NOMO-1 treated with dmso at 0.1 percent for 144 hours (cell line): ENCODE data around the gene OGFR.

ENCODE experiments used
- DNase-seq: peaks from one replicate; lab custom pipeline; 2025; ENCODE audit not compliant: unreplicated experiment; lab: John Stamatoyannopoulos, UW

Gene OGFR

DNA sequence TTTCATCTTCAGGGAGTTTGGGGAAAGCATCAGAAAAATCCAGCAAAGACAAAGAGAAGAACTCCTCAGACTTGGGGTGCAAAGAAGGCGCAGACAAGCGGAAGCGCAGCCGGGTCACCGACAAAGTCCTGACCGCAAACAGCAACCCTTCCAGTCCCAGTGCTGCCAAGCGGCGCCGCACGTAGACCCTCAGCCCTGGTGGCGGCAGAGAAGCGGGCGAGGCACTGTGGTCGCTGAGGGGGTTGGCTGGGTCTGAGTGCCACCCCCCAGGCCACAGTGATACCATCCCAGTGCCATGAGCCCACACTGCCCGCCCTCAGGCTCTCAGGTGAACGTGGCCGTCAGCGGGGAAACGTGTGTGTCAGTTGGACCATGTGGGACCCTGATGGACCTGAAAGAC lies 5.2 kb upstream of the OGFR start:
- no peak for DNase-seq

DNA sequence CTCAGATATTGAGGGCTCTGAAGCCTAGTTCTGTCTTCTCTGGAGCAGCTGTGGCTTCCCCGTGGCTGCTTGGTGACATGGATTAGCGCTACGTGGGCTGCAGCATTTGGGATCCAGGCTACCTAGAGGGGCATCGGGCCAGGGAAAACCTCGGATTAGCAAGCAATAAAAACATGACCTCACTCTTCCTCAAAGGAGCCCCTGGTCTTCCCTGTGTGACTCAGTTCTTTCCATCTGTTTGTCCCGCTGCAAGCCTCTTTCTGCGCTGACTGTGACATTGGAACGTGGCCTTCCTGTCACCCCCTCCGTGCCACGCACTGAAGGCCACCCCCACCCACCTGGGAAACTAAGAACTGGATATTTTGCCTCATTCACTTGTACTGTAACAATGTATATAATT lies 4.8 kb upstream of the OGFR start:
- DNase-seq = no peak

DNA sequence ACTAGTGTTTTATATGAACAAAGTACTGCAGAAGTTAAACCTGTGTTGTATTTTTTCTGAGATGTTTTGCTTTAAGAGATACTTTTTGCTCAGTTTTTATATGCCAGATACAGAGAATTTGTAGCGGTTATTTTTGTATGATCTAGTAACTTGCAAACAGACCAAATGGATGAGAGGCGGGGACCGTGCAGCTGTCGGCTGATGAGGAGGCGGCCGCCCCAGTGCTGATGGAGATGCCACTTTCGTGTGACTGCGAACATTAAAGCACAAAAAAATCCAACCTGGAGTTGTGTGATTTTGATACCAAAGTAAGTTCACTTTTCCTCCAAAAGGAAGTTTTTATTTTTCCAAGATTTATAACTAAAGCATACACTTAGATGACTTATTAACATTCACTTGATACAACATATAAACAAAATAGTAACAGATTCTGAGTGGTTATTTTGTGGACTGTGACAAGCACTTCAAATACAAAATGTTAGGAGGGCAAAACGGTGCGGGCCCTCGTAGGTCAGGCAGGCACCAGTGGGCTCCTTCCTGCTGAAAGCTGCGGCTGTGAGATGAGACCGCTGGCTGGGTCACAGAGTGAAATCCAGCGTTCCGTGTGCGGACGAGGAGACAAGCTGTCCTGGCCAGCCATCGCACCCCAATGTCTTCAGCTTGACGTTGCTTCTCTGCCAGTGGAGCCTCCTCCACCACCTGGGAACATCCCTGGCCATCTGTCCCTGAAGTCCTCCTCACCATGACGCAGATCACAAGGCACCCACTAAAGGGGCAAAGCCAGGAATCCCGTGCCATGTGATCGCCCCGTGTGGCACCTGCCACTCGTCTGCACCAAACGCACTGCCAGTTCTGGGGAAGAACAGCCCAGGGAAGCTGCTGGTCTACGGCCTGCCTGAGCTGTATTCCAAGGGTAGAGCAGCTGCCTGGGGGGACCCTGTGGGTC lies 4.0 kb upstream of the OGFR start:
- no peak for DNase-seq

DNA sequence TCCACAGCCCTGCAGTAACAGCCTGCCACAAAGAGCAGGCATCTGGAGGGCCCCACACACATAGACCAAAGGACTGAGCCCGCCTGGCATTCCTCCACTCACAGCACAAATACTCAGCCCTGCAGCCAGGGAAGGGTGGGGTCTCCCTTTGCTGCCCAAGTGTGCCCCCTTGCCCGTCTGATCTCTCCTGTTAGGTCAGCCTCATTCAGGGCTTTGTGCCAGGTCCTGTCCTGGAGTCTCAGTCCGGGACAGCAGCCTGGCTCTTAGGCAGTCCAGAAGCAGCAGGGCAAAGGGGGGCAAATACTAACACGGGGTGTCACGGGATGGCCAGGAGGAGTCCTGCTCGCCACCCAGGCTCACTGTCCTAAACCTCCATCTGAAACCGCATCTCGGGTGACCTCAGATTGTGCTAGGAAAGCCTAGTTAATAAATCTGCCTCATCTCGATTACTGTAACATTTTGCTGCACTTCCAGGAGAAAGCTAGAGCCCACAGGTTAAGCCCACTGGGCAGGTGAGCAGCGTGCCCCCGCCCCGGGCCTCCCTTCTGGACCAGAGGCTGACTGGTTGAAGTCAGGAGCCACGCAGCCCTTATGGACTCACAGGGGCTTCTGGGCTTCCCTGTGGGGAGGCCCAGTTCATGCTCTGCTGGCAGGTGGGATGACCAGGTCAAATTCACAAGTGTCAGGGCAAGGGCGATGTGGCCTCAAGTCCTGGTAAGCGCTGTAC lies 3.2 kb upstream of the OGFR start:
- no peak for DNase-seq

DNA sequence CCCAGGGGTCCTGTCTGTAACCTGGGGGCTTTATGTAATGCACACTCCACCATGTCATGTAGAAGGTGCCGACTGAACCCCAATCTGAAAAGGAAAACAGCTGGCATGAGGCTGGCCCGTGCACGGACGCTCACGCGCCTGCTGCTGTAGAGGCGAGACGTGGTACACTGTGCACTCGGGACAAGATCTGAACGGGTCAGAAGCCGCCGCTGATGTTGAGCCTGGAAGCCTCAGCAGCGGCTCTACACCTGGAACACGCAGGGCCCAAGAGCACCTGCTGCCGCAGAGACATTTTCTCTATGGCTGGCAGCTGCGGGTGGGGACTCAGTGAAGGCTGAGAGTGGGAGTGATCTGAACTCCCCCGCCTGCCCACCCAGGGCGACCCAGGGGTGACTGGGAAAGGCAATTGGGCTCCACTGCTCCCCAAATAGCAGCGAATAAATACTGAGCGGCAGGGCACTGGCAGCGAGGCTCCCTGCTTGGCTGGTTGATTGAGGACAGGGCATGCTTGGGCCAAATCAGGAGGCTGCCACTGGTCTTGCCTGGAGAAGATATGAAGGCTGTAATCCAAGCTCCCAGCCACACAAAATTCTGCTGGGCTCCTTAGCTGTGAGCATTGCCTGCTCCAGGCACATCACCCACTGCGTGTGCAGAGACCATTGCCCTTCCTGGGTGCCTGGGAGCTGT lies 2.5 kb upstream of the OGFR start:
- no peak for DNase-seq

DNA sequence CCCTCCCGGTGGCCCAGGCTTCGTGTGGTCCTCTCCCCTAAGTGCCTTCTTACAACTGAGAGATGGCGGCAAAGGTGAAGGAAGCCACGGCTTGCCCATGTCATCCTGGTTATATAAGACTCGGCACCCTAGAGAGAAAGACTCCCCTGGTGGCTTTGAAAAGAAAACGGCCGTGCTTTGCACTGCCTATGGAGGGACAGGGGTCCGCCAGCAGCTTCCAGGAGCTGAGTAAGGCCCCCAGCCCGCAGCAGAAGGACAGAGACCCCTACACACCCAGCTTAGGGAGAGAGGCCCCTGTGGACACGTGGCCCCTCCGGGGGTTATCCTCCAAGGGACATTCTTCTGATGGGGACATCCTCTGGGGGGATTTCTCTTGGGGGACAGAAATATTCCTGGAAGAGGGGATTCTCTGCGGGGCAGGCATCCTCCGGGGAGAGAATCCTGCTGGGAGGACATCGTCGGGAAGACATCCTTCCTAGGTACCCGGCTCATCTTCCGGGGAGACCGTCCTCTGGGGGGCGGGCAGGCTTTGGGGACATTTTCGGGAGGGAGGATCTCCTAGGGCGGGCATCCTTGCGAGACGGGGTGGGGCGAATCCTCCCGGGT lies 511 bp upstream of the OGFR start:
- DNase-seq = no peak

DNA sequence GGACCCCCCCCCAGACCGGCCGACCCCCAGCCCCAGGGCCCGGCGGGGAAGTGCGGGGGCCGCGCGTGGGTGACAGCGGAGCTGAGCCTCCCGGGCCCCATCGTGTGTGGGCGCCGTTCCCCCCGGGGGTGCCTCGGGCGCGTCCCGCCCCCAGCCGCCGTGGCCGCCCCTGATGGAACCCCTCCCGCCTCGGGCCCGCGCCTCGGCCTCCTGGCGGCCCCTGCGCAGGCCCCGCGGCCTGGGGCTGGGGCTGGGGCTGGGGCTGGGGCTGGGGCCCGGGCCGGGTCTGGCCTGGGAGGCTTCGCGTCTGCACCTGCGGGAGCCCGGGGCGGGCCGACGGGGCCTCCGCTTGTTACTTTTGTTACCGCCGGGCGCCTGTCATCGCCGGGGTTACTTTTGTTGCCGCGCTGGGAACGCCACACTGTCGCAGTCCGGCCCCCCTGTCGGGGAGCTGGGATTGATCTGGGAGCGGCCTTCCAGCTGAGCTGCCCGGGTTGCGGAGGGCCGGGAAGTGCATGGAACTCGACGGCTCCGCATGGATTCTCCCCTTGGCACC lies 598 bp downstream of the OGFR start:
- DNase-seq = no peak

DNA sequence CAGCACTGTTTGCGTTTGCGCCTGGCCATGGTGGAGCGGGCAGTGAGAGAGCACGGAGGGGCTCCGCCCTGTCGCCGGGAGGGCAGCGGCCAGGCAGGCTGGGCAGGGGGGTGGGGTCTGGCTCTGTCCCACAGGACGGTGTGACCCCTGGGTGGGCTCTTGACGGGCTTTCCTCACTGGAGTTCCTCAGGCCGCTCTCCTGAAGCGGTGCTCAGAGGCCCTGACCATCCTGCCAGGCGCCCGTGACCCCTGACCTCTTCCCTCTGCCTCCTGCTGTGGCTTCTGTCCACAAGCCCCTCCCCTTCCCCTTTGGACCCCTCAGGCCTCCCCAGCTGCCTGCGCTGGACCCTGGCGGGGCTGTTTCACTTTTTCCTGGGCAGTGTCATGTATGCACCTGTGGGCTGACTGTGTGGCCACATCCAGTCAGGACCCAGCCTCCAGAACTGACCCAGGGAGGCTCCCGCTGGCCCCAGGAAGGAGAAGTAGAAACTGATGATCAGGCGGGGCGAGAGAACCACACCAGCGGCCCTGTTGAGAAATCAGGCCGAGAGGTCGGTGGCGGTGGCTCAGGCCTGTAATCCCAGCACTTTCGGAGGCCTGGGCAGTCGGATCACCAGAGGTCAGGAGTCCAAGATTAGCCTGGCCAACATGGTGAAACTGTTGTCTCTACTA lies 1.2 kb downstream of the OGFR start:
- peak; percentile 13 for DNase-seq

DNA sequence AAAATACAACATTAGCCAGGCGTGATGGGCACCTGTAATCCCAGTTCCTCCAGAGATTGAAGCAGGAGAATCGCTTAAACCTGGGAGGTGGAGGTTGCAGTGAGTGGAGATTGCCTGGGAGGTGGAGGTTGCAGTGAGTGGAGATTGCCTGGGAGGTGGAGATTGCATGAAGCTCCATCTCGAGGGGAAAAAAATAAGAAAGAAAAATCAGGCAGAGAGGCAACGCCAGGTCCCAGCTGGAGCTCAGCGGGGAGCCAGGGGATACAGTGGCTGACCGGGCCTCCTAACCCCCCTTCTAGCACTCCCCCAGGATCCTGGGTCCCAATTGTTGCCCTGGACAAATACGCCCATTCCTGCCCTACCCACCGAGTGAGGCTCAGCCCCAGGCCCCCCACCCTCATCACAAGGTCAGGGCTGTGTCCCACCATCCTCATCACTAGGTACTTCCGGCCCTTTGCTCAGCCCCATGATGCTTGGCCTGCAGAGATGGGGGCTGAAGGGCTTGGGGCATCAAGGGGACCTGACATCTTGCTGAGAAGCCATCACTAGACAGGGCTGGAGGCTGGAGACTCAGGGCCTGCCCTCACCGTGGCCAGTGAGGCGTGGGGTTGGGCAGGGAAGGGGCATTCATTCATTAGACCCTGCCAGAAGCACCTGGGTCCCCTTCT lies 1.9 kb downstream of the OGFR start:
- no peak for DNase-seq

DNA sequence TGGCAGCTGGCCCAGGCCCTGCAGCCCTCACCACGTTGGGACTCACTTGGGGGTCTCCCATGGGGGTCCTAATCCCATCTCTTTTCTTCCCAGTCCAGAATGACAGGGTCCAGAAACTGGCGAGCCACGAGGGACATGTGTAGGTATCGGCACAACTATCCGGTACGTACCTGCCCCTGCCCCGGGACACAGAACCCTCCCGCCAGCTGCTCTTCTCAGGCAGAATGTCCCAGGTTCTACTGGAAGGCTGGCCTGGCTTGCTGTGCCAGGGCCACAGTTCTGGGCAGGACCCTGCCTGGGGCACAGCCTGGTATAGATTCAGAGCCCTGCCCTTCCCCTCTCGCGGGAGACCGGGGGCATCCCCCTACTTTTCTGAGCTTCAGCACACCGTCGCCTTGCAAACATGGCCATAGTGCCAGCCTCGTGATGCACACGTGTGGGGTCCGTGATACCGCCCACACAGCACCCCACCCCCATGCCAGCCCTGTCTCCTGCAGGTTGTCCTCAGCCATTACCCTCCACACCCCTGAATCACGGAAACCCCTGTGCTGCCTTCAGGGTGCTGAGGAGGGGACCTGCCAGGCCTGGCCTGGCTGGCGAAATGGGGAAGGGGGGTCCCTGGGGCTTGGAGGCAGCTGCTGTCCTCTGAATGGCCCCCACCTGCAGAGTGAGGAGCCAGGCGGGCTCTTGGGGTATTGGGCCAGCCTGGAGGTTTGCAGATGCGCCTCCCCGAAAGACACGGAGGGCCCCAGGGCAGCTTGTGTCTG lies 3.0 kb downstream of the OGFR start:
- no peak for DNase-seq

DNA sequence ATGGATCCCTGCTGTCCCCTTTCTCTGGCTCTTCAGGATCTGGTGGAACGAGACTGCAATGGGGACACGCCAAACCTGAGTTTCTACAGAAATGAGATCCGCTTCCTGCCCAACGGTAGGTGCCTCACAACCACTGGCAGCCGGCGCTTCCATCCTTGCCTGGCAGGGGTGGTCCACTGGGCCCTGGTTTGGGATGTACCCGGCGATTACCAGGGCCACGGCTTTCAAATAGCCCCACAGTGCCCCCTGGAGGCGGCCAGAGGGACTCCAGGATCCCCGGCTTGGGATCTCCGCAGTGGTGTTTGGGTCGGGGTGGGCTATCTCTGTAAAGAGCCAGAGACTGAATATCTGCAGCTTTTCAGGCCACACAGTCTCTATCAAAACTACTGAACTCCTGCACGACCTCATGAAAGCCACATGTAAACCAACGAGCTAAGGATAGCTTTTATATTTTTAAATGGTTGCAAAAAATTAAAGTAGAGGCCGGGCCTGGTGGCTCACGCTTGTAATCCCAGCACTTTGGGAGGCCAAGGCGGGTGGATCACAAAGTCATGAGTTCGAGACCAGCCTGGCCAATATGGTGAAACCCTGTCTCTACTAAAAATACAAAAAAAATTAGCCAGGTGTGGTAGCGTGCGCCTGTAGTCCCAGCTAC lies 3.7 kb downstream of the OGFR start:
- no peak for DNase-seq

DNA sequence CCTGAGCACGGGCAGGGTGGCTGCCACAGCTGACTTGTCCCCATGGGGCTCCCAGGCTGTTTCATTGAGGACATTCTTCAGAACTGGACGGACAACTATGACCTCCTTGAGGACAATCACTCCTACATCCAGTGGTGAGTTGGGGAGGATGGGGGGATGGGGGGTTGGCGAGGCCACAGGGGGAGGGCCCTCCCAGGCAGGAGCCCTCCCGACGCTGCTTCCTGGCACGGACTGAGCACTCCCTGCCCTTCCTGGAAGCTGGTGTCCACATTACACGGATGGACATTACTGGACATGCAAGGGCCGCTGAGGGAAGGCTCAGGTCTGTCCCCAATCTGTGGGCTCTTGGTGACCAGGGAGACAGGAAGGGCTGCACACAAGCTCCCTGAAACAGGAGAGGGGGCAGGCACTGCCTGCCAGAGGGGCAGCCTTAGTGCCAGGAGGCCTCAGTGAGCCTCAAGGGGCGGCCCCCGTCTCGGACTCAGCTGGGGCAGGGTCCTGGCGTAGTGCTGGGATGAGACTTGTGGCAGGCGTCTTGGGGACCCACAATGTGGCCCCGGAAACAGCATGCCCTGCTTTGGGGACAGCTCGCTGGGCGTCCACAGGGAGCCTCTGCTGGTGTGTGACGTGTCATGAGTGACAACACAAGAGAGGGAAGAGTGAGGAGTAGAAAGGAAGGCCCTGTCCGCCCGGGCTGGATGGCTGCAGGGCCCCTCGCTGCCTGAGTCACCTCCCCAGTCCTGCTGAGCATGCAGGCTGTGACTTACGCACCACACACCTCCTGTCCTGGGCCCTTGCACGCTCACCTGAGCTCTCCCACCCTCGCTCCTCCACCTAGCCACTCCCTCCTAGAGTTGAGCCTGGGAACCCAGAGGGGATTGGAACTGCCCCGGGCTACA lies 5.1 kb downstream of the OGFR start:
- DNase-seq = no peak

DNA sequence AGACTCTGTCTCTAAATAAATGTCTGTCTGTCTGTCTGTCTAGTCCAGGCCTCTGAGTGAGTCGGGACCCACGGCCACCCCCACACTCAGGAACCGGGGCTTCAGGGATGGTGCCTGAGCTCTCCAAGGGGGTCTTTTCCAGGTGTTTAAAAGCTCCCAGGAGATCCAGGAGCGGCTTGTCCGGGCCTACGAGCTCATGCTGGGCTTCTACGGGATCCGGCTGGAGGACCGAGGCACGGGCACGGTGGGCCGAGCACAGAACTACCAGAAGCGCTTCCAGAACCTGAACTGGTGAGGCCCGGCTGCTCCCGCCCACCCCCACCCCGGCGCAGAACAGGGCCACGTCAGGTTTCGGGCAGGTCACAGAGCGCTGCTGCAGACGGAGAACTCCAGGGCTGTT lies 6.7 kb downstream of the OGFR start:
- no peak for DNase-seq

DNA sequence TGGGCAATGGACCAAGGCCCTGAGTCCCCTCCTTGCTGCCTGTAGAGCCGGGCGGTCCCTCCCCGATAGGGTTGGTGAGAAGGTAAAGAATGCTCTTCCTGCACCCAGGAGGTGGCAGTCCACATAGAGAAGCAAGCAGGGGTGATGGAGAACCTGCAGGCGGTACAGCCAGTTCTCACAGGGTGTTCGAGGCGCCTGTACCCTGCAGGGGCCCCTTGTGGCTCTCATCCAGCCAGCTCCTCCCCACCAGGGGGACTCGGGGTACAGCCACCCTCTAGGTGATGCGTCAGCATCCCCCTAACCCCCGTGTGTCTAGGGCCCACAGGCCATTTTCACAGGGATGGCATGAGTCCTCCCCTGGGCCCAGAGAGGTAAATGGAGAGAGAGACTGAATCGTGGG lies 7.1 kb downstream of the OGFR start:
- no peak for DNase-seq

DNA sequence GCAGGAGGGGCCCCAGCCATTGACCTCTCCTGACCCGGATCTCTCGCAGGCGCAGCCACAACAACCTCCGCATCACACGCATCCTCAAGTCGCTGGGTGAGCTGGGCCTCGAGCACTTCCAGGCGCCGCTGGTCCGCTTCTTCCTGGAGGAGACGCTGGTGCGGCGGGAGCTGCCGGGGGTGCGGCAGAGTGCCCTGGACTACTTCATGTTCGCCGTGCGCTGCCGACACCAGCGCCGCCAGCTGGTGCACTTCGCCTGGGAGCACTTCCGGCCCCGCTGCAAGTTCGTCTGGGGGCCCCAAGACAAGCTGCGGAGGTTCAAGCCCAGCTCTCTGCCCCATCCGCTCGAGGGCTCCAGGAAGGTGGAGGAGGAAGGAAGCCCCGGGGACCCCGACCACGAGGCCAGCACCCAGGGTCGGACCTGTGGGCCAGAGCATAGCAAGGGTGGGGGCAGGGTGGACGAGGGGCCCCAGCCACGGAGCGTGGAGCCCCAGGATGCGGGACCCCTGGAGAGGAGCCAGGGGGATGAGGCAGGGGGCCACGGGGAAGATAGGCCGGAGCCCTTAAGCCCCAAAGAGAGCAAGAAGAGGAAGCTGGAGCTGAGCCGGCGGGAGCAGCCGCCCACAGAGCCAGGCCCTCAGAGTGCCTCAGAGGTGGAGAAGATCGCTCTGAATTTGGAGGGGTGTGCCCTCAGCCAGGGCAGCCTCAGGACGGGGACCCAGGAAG lies 7.7 kb downstream of the OGFR start:
- no peak for DNase-seq

DNA sequence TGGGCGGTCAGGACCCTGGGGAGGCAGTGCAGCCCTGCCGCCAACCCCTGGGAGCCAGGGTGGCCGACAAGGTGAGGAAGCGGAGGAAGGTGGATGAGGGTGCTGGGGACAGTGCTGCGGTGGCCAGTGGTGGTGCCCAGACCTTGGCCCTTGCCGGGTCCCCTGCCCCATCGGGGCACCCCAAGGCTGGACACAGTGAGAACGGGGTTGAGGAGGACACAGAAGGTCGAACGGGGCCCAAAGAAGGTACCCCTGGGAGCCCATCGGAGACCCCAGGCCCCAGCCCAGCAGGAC lies 8.2 kb downstream of the OGFR start:
- no peak for DNase-seq

DNA sequence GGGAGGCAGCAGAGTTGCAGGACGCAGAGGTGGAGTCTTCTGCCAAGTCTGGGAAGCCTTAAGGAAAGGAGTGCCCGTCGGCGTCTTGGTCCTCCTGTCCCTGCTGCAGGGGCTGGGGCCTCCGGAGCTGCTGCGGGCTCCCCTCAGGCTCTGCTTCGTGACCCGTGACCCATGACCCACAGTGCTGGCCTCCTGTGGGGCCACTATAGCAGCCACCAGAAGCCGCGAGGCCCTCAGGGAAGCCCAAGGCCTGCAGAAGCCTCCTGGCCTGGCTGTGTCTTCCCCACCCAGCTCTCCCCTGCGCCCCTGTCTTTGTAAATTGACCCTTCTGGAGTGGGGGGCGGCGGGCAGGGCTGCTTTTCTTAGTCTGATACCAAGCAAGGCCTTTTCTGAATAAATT lies 9.0 kb downstream of the OGFR start:
- DNase-seq = no peak
